RWPE2 (cell line): ENCODE data around the gene SMPD4.
"Not testable (repeated sequence)": the region's sequence is repeated elsewhere in the genome, so short reads cannot be mapped to it uniquely, and the experiment has no call there.

ENCODE experiments used
- ATAC-seq: fragments of 200-7000 bp; cut with Tn5 transposase; 3 replicates; pipeline ENCODE4 v1.9.1; 2021; ENCODE audit warnings: low read depth
- DNase-seq: peaks from one replicate; pipeline ENCODE4 v3.0.0-alpha.2; 2020; ENCODE audit warnings: low spot score
- H3K27ac ChIP-seq: fragments of 450-650 bp; 2 replicates; pipeline ENCODE4 v1.5.1; 2017; ENCODE audit warnings: mild to moderate bottlenecking; ENCODE audit not compliant: poor library complexity, severe bottlenecking
- H3K27me3 ChIP-seq: fragments of 250-450 bp; sonication (Bioruptor Pico); 2 replicates; pipeline ENCODE4 v1.5.1; 2021; ENCODE audit warnings: mild to moderate bottlenecking, moderate library complexity; ENCODE audit not compliant: insufficient read depth, poor library complexity, severe bottlenecking
- H3K36me3 ChIP-seq: fragments of 250-450 bp; sonication (Bioruptor Pico); 2 replicates; pipeline ENCODE4 v1.5.1; 2020; ENCODE audit warnings: low read depth, mild to moderate bottlenecking, moderate library complexity
- H3K4me1 ChIP-seq: fragments of 250-450 bp; sonication (Bioruptor Pico); 2 replicates; pipeline ENCODE4 v1.5.1; 2021; ENCODE audit warnings: mild to moderate bottlenecking, moderate library complexity; ENCODE audit not compliant: insufficient read depth, poor library complexity, severe bottlenecking
- H3K4me3 ChIP-seq: fragments of 250-450 bp; sonication (Bioruptor Pico); 2 replicates; pipeline ENCODE4 v1.5.1; 2021; ENCODE audit warnings: mild to moderate bottlenecking, moderate library complexity; ENCODE audit not compliant: severe bottlenecking
- H3K9me3 ChIP-seq: fragments of 250-450 bp; sonication (Bioruptor Pico); 2 replicates; pipeline ENCODE4 v1.5.1; 2021; ENCODE audit warnings: mild to moderate bottlenecking, moderate library complexity; ENCODE audit not compliant: severe bottlenecking
- TF ChIP-seq, protein P1 (sequence below): fragments of 450-650 bp; IDR thresholded peaks from one replicate; pipeline ENCODE4 v1.5.1; 2017; ENCODE audit warnings: mild to moderate bottlenecking, moderate library complexity; ENCODE audit not compliant: poor library complexity, severe bottlenecking

SMPD4 gene

DNA sequence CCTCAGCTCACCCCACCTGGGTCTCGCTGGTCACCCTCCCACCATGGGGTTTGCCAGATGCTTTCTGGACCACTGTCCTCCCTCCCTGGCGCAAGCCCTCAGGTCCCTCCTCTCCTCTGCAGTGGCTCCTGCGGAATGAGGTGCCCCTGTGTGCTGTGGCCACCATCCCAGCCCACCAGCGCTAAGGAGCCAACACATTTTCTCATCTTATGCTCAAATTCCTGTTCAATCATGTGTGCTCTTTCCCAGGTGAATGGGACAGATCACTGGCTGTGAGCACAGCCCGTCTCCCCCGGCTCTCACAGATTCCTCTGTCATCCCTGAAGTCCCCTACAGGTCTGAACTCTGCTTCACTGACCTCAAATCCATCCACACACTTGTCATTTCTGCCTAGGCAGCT is 21.3 kb downstream of the SMPD4 start:
- TF ChIP-seq, protein P1, sequence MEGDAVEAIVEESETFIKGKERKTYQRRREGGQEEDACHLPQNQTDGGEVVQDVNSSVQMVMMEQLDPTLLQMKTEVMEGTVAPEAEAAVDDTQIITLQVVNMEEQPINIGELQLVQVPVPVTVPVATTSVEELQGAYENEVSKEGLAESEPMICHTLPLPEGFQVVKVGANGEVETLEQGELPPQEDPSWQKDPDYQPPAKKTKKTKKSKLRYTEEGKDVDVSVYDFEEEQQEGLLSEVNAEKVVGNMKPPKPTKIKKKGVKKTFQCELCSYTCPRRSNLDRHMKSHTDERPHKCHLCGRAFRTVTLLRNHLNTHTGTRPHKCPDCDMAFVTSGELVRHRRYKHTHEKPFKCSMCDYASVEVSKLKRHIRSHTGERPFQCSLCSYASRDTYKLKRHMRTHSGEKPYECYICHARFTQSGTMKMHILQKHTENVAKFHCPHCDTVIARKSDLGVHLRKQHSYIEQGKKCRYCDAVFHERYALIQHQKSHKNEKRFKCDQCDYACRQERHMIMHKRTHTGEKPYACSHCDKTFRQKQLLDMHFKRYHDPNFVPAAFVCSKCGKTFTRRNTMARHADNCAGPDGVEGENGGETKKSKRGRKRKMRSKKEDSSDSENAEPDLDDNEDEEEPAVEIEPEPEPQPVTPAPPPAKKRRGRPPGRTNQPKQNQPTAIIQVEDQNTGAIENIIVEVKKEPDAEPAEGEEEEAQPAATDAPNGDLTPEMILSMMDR, result no peak
- H3K36me3 ChIP-seq, result peaks cover 11% of the 10 kb centered on the region; the same call in 1 of the 2 replicates

DNA sequence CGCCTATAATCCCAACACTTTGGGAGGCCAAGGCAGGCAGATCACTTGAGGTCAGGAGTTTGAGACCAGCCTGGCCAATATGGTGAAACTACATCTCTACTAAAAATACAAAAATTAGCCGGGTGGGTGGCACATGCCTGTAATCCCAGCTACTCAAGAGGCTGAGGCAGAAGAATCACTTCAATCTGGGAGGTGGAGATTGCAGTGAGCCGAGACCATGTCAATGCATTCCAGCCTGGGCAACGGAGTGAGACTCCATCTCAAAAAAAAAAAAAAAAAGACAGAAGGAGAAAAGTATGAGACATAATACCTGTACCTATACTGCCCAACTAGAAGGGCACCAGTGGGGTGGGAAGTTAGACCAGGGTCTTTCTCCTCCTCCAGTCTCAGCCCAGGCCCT is 22.0 kb downstream of the SMPD4 start:
- not testable (repeated sequence) for H3K4me3 ChIP-seq, DNase-seq, H3K36me3 ChIP-seq, H3K9me3 ChIP-seq, H3K27me3 ChIP-seq, ATAC-seq, H3K4me1 ChIP-seq, H3K27ac ChIP-seq

More for the DNA sequence above, 21.3 kb downstream of the SMPD4 start:
- no peak for ATAC-seq
- Histone ChIP-seq H3K27ac (no peak overlapping the region), H3K27me3 (no peaks in the 10 kb centered on the region), H3K9me3 (no peaks in the 10 kb centered on the region), H3K4me1 (no peaks in the 10 kb centered on the region), H3K4me3 (no peak overlapping the region)
- no peak for DNase-seq

DNA sequence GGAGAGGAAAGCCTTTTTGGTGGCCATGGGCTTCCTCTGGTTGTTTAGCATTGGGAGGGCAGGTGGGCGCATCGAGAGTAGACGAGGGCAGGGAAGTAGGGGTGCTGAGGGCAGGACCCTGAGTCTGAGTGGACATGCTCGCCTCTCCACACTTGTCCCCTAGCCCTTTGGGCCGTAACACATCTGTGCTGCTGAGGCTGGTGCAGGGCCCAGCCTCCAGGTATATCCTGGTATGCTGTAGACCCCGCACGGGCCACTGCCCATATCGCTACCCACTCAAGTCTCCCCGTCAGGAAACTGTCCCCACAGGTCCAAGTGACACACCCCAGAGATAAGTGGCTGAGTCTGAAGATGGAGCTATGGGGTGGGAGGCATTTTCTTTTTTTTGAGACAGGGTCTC is 22.8 kb downstream of the SMPD4 start:
- no peaks in the 10 kb centered on the region for H3K36me3 ChIP-seq

DNA sequence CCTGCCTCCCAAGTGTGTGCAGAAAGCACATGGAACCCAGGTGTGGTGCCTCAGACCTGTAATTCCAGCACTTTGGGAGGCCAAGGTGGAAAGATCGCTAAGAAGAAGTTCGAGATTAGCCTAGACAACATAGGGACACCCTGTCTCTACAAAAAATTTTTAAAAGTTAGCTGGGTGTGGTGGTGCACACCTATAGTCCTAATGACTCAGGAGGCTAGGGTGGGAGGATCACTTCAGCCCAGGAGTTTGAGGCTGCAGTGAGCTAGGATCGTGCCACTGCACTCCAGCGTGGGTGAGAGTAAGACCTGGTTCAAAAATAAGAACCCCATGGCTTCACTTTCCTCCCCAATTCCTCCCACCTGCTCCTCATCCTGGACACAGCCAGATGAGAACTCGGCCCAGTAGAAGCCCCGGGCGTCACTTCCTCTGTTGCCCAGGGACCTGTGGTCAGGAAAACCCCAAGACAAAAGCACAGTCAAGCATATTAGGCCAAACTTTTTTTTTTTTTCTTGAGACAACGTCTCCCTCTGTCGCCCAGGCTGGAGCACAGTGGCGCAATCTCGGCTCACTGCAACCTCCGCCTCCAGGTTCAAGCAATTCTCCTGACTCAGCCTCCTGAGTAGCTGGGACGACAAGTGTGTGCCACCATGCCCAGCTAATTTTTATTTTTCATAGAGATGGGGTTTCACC is 23.4 kb downstream of the SMPD4 start:
- ATAC-seq, H3K27ac ChIP-seq, H3K36me3 ChIP-seq, H3K4me1 ChIP-seq, H3K27me3 ChIP-seq, H3K4me3 ChIP-seq, DNase-seq, H3K9me3 ChIP-seq: not testable (repeated sequence)

More for the DNA sequence above, 22.8 kb downstream of the SMPD4 start:
- TF ChIP-seq, protein P1, result no peak
- H3K4me1 ChIP-seq, result no peaks in the 10 kb centered on the region
- H3K27me3 ChIP-seq, result no peaks in the 10 kb centered on the region
- DNase-seq (no peak), ATAC-seq (no peak)
- no peak overlapping the region for H3K4me3 ChIP-seq
- H3K27ac ChIP-seq, result no peak overlapping the region
- no peaks in the 10 kb centered on the region for H3K9me3 ChIP-seq

GRCh38 chr2:130157354-130157753 is 24.0 kb downstream of the SMPD4 start:
- not testable (repeated sequence) for ATAC-seq, H3K4me1 ChIP-seq, H3K27ac ChIP-seq, DNase-seq, H3K36me3 ChIP-seq, H3K27me3 ChIP-seq, H3K4me3 ChIP-seq, H3K9me3 ChIP-seq

GRCh38 chr2:130156624-130157004 is 24.8 kb downstream of the SMPD4 start:
- H3K9me3 ChIP-seq, result no peaks in the 10 kb centered on the region
- TF ChIP-seq, protein P1, result no peak
- ATAC-seq (no peak), DNase-seq (no peak)
- no peaks in the 10 kb centered on the region for H3K4me1 ChIP-seq
- no peak overlapping the region for H3K4me3 ChIP-seq
- no peaks in the 10 kb centered on the region for H3K27me3 ChIP-seq
- H3K36me3 ChIP-seq, result no peaks in the 10 kb centered on the region
- H3K27ac ChIP-seq, result no peak overlapping the region
